ENCODE measurements around the gene SIAH3.

GRCh38 chr13:45811891-45812694 is 39.5 kb downstream of the SIAH3 start:
- TF ChIP-seq CTCF (IDR thresholded peaks at IDR 0.05; ENCODE audit: low read length) (no peak), EZH2 (IDR thresholded peaks at IDR 0.05; ENCODE audit: borderline replicate concordance, low read length) (no peak)
